Osteocyte (in vitro differentiated cells): ENCODE results near the gene RUNDC3A. TPM values are rescaled to one million over a fixed set of nuclear protein-coding genes. Genes with fewer than 3 reads are reported as not detected.

Source experiments
- DNase-seq: peaks from one replicate; pipeline ENCODE4 v3.0.0; 2021; ENCODE audit warnings: mixed read lengths; ENCODE audit not compliant: unreplicated experiment; ENCODE audit errors: extremely low spot score
- H3K27ac Mint-ChIP-seq: one replicate; pipeline ENCODE4 v1.8.0; 2021; ENCODE audit warnings: mild to moderate bottlenecking, mixed read lengths; ENCODE audit not compliant: unreplicated experiment
- H3K27me3 Mint-ChIP-seq: one replicate; pipeline ENCODE4 v1.8.0; 2021; ENCODE audit warnings: mixed read lengths; ENCODE audit not compliant: unreplicated experiment
- H3K36me3 Mint-ChIP-seq: one replicate; pipeline ENCODE4 v1.8.0; 2021; ENCODE audit warnings: mixed read lengths; ENCODE audit not compliant: unreplicated experiment
- H3K4me1 Mint-ChIP-seq: one replicate; pipeline ENCODE4 v1.8.0; 2021; ENCODE audit warnings: mixed read lengths; ENCODE audit not compliant: unreplicated experiment
- H3K4me3 Mint-ChIP-seq: one replicate; pipeline ENCODE4 v1.8.0; 2021; ENCODE audit warnings: mild to moderate bottlenecking, moderate library complexity, mixed read lengths; ENCODE audit not compliant: unreplicated experiment
- H3K9me3 Mint-ChIP-seq: one replicate; pipeline ENCODE4 v1.8.0; 2021; ENCODE audit warnings: mixed read lengths; ENCODE audit not compliant: unreplicated experiment
- CTCF ChIP-seq: fragments of 200-600 bp; sonication (generic); IDR thresholded peaks from 2 replicates; pipeline ENCODE4 v1.5.0; 2021; ENCODE audit warnings: antibody characterized with exemption, mild to moderate bottlenecking, moderate library complexity
- total RNA-seq: library from RNA; stranded (reverse); gene quantifications from 2 replicates; pipeline ENCODE4 v1.2.1, GENCODE V29; 2021

The RUNDC3A gene
- total RNA-seq, 1 donor from 2014 or later = 0.38 TPM

GRCh38 chr17:44283344-44284023 is 24.9 kb upstream of the RUNDC3A start:
- DNase-seq = no peak
- no peak for TF ChIP-seq CTCF
- H3K4me3 Mint-ChIP-seq = no peak overlapping the region
- H3K4me1 Mint-ChIP-seq = peaks cover 11% of the 10 kb centered on the region
- no peak overlapping the region for H3K27ac Mint-ChIP-seq
- no peaks in the 10 kb centered on the region for H3K36me3 Mint-ChIP-seq
- no peaks in the 10 kb centered on the region for H3K9me3 Mint-ChIP-seq
- peaks cover 11% of the 10 kb centered on the region for H3K27me3 Mint-ChIP-seq

GRCh38 chr17:44284024-44284400 is 24.4 kb upstream of the RUNDC3A start:
- Mint-ChIP-seq H3K27ac (no peak overlapping the region), H3K4me1 (peaks cover 11% of the 10 kb centered on the region), H3K36me3 (no peaks in the 10 kb centered on the region), H3K9me3 (no peaks in the 10 kb centered on the region), H3K4me3 (no peak overlapping the region), H3K27me3 (peaks cover 16% of the 10 kb centered on the region)
- no peak for TF ChIP-seq CTCF
- no peak for DNase-seq

DNA sequence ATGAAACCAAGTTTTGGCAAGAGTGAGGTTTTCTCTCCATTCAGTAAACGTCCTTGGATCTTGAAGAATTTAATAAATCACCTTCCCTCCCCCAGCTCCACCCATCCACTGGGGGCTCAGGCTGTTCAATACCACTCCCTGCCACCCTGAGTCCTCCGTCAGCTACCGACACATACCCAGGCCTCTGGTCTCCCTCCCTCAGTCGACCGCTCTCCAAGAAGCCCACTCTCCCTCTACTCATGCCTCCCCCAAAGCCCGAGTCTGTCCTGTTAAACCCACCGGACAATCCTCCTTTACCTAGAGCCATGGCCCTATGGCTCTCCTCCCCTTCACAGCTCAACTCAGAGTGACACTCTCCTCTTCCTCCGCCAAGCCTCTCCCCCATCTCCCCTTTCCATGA is 20.8 kb upstream of the RUNDC3A start:
- H3K36me3 Mint-ChIP-seq = no peaks in the 10 kb centered on the region
- no peak overlapping the region for H3K27ac Mint-ChIP-seq
- peaks cover 34% of the 10 kb centered on the region for H3K27me3 Mint-ChIP-seq
- H3K4me3 Mint-ChIP-seq = no peak overlapping the region
- H3K4me1 Mint-ChIP-seq = no peaks in the 10 kb centered on the region
- no peaks in the 10 kb centered on the region for H3K9me3 Mint-ChIP-seq
- no peak for TF ChIP-seq CTCF
- no peak for DNase-seq

DNA sequence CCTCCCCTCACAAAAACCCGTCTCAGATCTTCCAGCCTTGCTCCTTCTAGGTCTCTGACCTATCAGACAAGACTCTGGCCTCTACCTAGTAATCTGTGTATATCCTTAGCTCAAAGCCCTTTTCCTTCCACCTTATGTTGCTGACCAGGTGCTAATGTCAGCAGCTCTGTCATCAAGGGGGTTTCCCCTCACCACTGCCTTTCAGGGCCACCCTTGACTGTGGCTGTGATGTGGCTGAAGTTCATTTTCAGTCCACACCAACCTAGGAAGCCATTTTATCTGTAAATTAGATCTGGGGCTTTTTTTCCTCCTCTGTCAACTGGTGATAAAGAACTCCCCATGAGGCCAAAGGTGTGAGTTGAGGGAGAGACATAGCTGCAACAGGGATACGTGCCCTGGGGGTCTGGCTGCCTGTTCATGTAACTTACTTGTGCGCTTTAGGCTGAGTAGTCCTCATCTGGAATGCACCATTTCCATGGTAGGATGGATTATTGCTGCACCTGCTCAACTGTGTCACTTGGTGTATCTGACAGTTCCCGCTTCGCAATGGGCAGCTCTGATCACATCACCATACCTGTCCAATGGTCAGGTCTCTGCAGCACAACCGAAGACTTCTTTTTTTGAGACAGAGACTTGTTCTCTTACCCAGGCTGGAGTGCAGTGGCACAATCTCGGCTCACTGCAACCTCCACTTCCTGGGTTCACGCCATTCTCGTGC is 14.7 kb upstream of the RUNDC3A start:
- TF ChIP-seq CTCF = no peak
- Mint-ChIP-seq H3K36me3 (no peaks in the 10 kb centered on the region), H3K4me3 (no peak overlapping the region), H3K9me3 (no peaks in the 10 kb centered on the region), H3K4me1 (no peaks in the 10 kb centered on the region), H3K27ac (no peak overlapping the region), H3K27me3 (peaks cover 41% of the 10 kb centered on the region)
- no peak for DNase-seq

DNA sequence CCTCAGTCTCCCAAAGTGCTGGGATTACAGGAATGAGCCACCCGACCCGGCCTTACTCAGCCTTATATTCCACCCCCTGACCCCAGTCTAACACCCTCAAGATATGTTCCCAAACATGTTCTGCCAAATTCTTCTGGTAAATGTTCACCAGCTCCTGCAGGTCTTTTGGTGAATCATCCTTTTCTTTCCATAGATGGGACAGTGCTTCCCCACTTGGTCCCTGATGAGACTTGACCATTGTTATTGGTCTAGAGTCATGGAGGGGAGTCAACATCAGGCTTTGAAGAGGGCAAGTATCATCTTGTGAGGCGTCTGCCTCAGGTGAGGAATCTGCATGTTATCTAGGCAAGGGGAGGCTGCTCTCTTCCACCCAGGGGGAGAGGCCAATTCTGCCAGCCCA is 10.4 kb upstream of the RUNDC3A start:
- DNase-seq = no peak
- H3K36me3 Mint-ChIP-seq = no peaks in the 10 kb centered on the region
- H3K4me3 Mint-ChIP-seq = no peak overlapping the region
- H3K9me3 Mint-ChIP-seq = no peaks in the 10 kb centered on the region
- TF ChIP-seq CTCF = no peak
- peaks cover 43% of the 10 kb centered on the region for H3K27me3 Mint-ChIP-seq
- no peaks in the 10 kb centered on the region for H3K4me1 Mint-ChIP-seq
- no peak overlapping the region for H3K27ac Mint-ChIP-seq
